Omental fat pad (tissue), 4 donors: ENCODE data around the gene NOL4L. TPM values are rescaled to one million over a fixed set of nuclear protein-coding genes. Genes with fewer than 3 reads are reported as not detected.

Source experiments
- ATAC-seq: fragments of 150-250 bp; one replicate; pipeline ENCODE4 v1.9.1; 2016; ENCODE audit warnings: mild to moderate bottlenecking, moderate library complexity; ENCODE audit not compliant: low FRiP score
- DNase-seq: peaks from one replicate; pipeline ENCODE4 v3.0.0-alpha.2; 2019; ENCODE audit warnings: low spot score
- CTCF ChIP-seq, 3 donors: fragments of 450-650 bp; IDR thresholded peaks; one replicate each; pipeline ENCODE4 v1.5.1; 2016 to 2017; ENCODE audit warnings: antibody characterized with exemption in 3 of 3, mild to moderate bottlenecking in 3 of 3, moderate library complexity in 2 of 3
- total RNA-seq, 4 donors: library from RNA; depleted of rRNA; stranded (reverse); fragments of >200 nt; gene quantifications; one replicate each; pipeline ENCODE4 v1.1.0, GENCODE V29; 2016

The NOL4L gene
- total RNA-seq, 4 donors from 2014 or later: 6.8 to 15.3 (median 13.6) TPM

GRCh38 chr20:32554965-32555289 lies 30.2 kb downstream of the NOL4L start:
- TF ChIP-seq CTCF (IDR thresholded peaks at IDR 0.05): no peak
- ATAC-seq (no peak), DNase-seq (no peak)

GRCh38 chr20:32553618-32554017 lies 31.5 kb downstream of the NOL4L start:
- DNase-seq (no peak), ATAC-seq (no peak)
- TF ChIP-seq CTCF (IDR thresholded peaks at IDR 0.05): no peak

- no peak for TF ChIP-seq CTCF (IDR thresholded peaks at IDR 0.05)
- no peak for DNase-seq
- no peak for ATAC-seq
These were observed 33.4 kb downstream of the NOL4L start for GRCh38 chr20:32551693-32552092.

- ATAC-seq: no peak
- TF ChIP-seq CTCF (IDR thresholded peaks at IDR 0.05): no peak
- DNase-seq: no peak
These were observed 35.3 kb downstream of the NOL4L start for GRCh38 chr20:32549842-32550241.

GRCh38 chr20:32547753-32548034 lies 37.4 kb downstream of the NOL4L start:
- DNase-seq (no peak), ATAC-seq (no peak)
- no peak for TF ChIP-seq CTCF (IDR thresholded peaks at IDR 0.05)

GRCh38 chr20:32546918-32547752 lies 38.0 kb downstream of the NOL4L start:
- no peak for TF ChIP-seq CTCF (IDR thresholded peaks at IDR 0.05)
- DNase-seq (no peak), ATAC-seq (no peak)
